PC-3 (cell line): ENCODE results near the gene PLIN4. TPM values are rescaled to one million over a fixed set of nuclear protein-coding genes. Genes with fewer than 3 reads are reported as not detected.
"Not testable (repeated sequence)": the region's sequence is repeated elsewhere in the genome, so short reads cannot be mapped to it uniquely, and the experiment has no call there.

Experiments used
- ATAC-seq: fragments of 200-7000 bp; cut with Tn5 transposase; 2 replicates; pipeline ENCODE4 v1.9.1; 2020; ENCODE audit warnings: mild to moderate bottlenecking, moderate library complexity
- BruUV-seq: library from RNA; stranded (reverse); fragments of 400-500 nt; replicated peaks from 2 replicates; lab custom pipeline; 2021; lab: Mats Ljungman, UMichigan
- CTCF ChIA-PET: fragments of 300-600 bp; sonication (Branson Sonifier 250); formaldehyde crosslinking; loops from one replicate; lab custom pipeline; 2022; ENCODE audit warnings: antibody characterized with exemption; lab: Charles Lee
- POLR2A ChIA-PET: fragments of 300-600 bp; sonication (Branson Sonifier 250); formaldehyde crosslinking; loops from one replicate; lab custom pipeline; 2022; ENCODE audit warnings: antibody characterized with exemption; ENCODE audit not compliant: unreplicated experiment; lab: Charles Lee
- DNase-seq: peaks from one replicate; pipeline ENCODE4 v3.0.0-alpha.2; 2015
- H2AFZ ChIP-seq: fragments of 300-600 bp; sonication (generic); 2 replicates; pipeline ENCODE4 v1.6.0; 2016; ENCODE audit warnings: antibody characterized with exemption, low read length
- H3F3A ChIP-seq: fragments of 300-600 bp; sonication (generic); one replicate; pipeline ENCODE4 v1.6.0; 2017; ENCODE audit warnings: antibody characterized with exemption, low read length, control low read depth, mild to moderate bottlenecking; ENCODE audit not compliant: unreplicated experiment
- H3K27ac ChIP-seq: fragments of 300-600 bp; sonication (generic); 2 replicates; pipeline ENCODE4 v1.5.1; 2016; ENCODE audit warnings: mild to moderate bottlenecking, low read length
- H3K27me3 ChIP-seq: fragments of 300-600 bp; sonication (generic); 2 replicates; pipeline ENCODE4 v1.6.1; 2016; ENCODE audit warnings: low read length, mixed read lengths
- H3K36me3 ChIP-seq: fragments of 300-600 bp; sonication (generic); 2 replicates; pipeline ENCODE4 v1.6.1; 2016; ENCODE audit warnings: low read depth, mixed run types, low read length, mixed read lengths
- H3K4me1 ChIP-seq: fragments of 300-600 bp; sonication (generic); 2 replicates; pipeline ENCODE4 v1.5.1; 2016; ENCODE audit warnings: low read length; ENCODE audit not compliant: insufficient read depth
- H3K4me2 ChIP-seq: fragments of 300-600 bp; sonication (generic); 2 replicates; pipeline ENCODE4 v1.6.0; 2016; ENCODE audit warnings: low read length
- H3K4me3 ChIP-seq: fragments of 300-600 bp; sonication (generic); 2 replicates; pipeline ENCODE4 v1.5.1; 2016; ENCODE audit warnings: mild to moderate bottlenecking, low read length, mixed read lengths
- H3K79me2 ChIP-seq: fragments of 300-600 bp; sonication (generic); 2 replicates; pipeline ENCODE4 v1.6.1; 2017; ENCODE audit warnings: low read length, mixed read lengths
- H3K9ac ChIP-seq: fragments of 300-600 bp; sonication (generic); 2 replicates; pipeline ENCODE4 v1.6.0; 2016; ENCODE audit warnings: mild to moderate bottlenecking, low read length
- H3K9me2 ChIP-seq: fragments of 300-600 bp; sonication (generic); replicated peaks from 2 replicates; pipeline ENCODE4 v1.6.1; 2016; ENCODE audit warnings: mixed run types, low read length, mixed read lengths
- H3K9me3 ChIP-seq: fragments of 300-600 bp; sonication (generic); 2 replicates; pipeline ENCODE4 v1.6.1; 2016; ENCODE audit warnings: low read length, mixed read lengths
- H4K20me1 ChIP-seq: fragments of 300-600 bp; sonication (generic); 2 replicates; pipeline ENCODE4 v1.6.1; 2016; ENCODE audit warnings: low read length, mixed read lengths
- CTCF ChIP-seq: fragments of 300-600 bp; sonication (generic); conservative IDR thresholded peaks from 2 replicates; pipeline ENCODE4 v1.5.1; 2017; ENCODE audit warnings: antibody characterized with exemption, low read depth, mild to moderate bottlenecking, low read length
- EZH2 ChIP-seq: fragments of 300-600 bp; sonication (generic); IDR thresholded peaks from one replicate; pipeline ENCODE4 v1.6.1; 2017; ENCODE audit warnings: antibody characterized with exemption, mild to moderate bottlenecking, low read length; ENCODE audit not compliant: unreplicated experiment
- EZH2phosphoT487 ChIP-seq: fragments of 300-600 bp; sonication (generic); IDR thresholded peaks from 2 replicates; pipeline ENCODE4 v1.6.1; 2018; ENCODE audit warnings: mild to moderate bottlenecking, antibody characterized with exemption, low read length, borderline replicate concordance
- intact Hi-C: fragments of 100-400 bp; cut with micrococcal nuclease; formaldehyde crosslinking; loops from 2 replicates; pipeline ENCODE4 v1.9.0; 2023
- total RNA-seq: library from RNA; depleted of rRNA; stranded (reverse); fragments of >200 nt; gene quantifications from 2 replicates; pipeline ENCODE4 v1.2.3, GENCODE V29; 2014

Gene PLIN4
- total RNA-seq, 1 experiment from 2014 or later = 9.1 TPM

- no peak overlapping the region for H3K4me2 ChIP-seq
- no TSS peak for BruUV-seq
- no peak for DNase-seq
- no peaks in the 10 kb centered on the region for H3F3A ChIP-seq
- no peak overlapping the region for H2AFZ ChIP-seq
- H3K9ac ChIP-seq = no peak overlapping the region
- no peaks in the 10 kb centered on the region for H3K36me3 ChIP-seq
- ChIA-PET CTCF (no interaction called here), POLR2A (no interaction called here)
- TF ChIP-seq EZH2phosphoT487 = no peak
- TF ChIP-seq CTCF = no peak
- TF ChIP-seq EZH2 = no peak
- no peaks in the 10 kb centered on the region for H3K9me3 ChIP-seq
- no peak overlapping the region for H3K4me3 ChIP-seq
- H3K9me2 ChIP-seq = no peaks in the 10 kb centered on the region
- no peak for ATAC-seq
- H4K20me1 ChIP-seq = no peaks in the 10 kb centered on the region
- H3K27me3 ChIP-seq = peaks cover 10% of the 10 kb centered on the region; the same call in 1 of the 2 replicates
- H3K27ac ChIP-seq = no peak overlapping the region
- no peaks in the 10 kb centered on the region for H3K79me2 ChIP-seq
- intact Hi-C loops = no loop called here
- no peaks in the 10 kb centered on the region for H3K4me1 ChIP-seq
Observed at GRCh38 chr19:4543842-4544647, 25.8 kb upstream of the PLIN4 start.

GRCh38 chr19:4542896-4543841 lies 24.9 kb upstream of the PLIN4 start:
- Histone ChIP-seq H3K4me2 (no peak overlapping the region), H3K9me2 (no peaks in the 10 kb centered on the region), H3K27ac (no peak overlapping the region), H3K9ac (no peak overlapping the region), H3F3A (no peaks in the 10 kb centered on the region), H3K9me3 (no peaks in the 10 kb centered on the region), H2AFZ (no peak overlapping the region), H3K4me3 (no peak overlapping the region), H4K20me1 (no peaks in the 10 kb centered on the region), H3K4me1 (no peaks in the 10 kb centered on the region), H3K79me2 (no peaks in the 10 kb centered on the region), H3K27me3 (peaks cover 6% of the 10 kb centered on the region; the same call in 1 of the 2 replicates), H3K36me3 (no peaks in the 10 kb centered on the region)
- DNase-seq (no peak), ATAC-seq (no peak)
- BruUV-seq = no TSS peak
- ChIA-PET POLR2A (no interaction called here), CTCF (no interaction called here)
- intact Hi-C loops = no loop called here
- TF ChIP-seq EZH2 = no peak
- no peak for TF ChIP-seq CTCF
- no peak for TF ChIP-seq EZH2phosphoT487

GRCh38 chr19:4541806-4542145 lies 23.5 kb upstream of the PLIN4 start:
- H3K9me2 ChIP-seq, H3K9ac ChIP-seq, H3K4me3 ChIP-seq, H2AFZ ChIP-seq, CTCF ChIA-PET, POLR2A ChIA-PET, H4K20me1 ChIP-seq, H3K36me3 ChIP-seq, H3K27ac ChIP-seq, intact Hi-C loops, H3K9me3 ChIP-seq, H3K4me1 ChIP-seq, H3K79me2 ChIP-seq, BruUV-seq, H3F3A ChIP-seq, H3K4me2 ChIP-seq, ATAC-seq, DNase-seq, H3K27me3 ChIP-seq: not testable (repeated sequence)
